HG03066 (cell line): ENCODE results near the gene KAT6B.

ENCODE experiments used
- ATAC-seq: cut with Tn5 transposase; IDR thresholded peaks from one replicate; pipeline ENCODE4 v1.9.1; 2021; ENCODE audit warnings: low read depth; ENCODE audit not compliant: unreplicated experiment

KAT6B gene

GRCh38 chr10:75002967-75003594, 176.7 kb downstream of the KAT6B start:
- ATAC-seq: no peak

GRCh38 chr10:75003891-75004290, 177.5 kb downstream of the KAT6B start:
- ATAC-seq: no peak

- no peak for ATAC-seq
Observed at GRCh38 chr10:75007646-75008045, 181.2 kb downstream of the KAT6B start.

DNA sequence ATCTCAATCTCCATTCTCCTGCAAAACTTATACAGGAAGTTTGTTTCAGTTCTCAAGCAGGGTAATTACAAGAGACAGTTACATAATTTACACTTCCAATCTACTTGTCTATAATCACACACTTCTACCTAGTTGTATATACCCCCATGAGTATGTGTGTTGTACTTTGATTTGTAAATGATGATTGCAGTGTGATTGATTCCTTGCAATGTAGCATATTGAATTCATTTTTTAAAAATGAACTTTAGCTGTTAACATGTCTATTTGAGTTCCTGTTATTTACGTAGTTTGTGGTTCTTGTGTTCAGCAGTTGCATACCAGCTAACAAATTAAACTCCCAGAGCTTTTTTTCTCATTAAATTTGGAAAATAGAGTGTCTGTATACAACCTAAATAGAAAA, 182.6 kb downstream of the KAT6B start:
- no peak for ATAC-seq

- ATAC-seq: no peak
Observed at GRCh38 chr10:75009426-75009825, 183.0 kb downstream of the KAT6B start.

DNA sequence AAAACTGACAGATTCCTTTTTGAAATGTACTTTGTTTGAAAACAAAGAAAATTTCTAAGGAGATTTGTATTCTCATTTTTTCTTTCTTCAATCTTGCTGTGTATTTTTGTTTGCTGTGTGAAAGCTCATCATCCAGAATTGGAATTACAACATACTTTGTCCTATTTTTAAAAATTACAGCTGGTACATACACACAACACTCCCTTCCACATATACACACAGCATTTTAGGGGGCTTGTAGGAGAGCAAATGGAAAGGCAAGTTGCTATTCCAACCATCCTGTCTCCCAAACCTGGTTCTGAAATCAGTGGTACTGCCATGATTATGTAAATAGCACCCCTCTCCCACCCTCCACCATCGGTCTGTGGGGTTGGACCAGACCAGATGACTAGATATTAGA, 184.0 kb downstream of the KAT6B start:
- no peak for ATAC-seq

DNA sequence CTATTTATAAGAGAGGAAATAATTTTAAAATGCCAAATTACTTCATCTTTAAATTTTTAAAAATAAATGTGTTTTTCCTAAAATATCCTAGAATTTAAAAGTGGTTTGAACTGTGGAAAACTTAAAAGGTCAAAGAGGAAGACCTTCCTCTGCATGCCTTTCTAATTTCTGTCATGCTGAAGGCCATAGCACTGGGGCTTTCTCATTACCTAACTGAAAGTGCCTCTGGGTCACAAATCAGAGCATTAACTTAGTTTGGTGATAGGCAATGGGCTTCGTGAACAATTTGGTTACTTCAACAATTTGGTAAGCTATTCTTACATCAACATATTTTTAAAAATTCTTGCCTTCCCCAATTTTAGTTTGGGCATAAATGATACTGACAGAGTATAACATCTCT, 184.8 kb downstream of the KAT6B start:
- no peak for ATAC-seq

GRCh38 chr10:75012471-75012870, 186.1 kb downstream of the KAT6B start:
- ATAC-seq: no peak

- no peak for ATAC-seq
Observed at GRCh38 chr10:75013007-75013406, 186.6 kb downstream of the KAT6B start.

DNA sequence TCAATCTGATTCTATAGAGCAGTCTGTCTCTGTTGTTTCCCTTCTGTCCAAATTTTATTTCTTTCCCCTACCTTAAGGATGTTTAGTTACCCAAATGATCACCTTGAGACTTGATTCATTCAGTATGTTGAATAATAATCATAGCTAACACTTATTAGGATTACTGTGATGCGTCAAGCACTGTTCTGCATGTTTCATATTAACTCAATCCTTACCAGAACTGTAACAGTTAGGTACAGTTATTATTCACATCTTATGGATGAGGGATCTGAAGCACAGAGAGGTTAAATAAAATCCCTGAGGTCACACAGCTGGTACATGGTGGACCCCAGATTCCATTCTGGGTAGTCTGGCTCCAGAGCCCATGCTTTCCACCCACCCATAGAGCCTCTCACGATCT, 187.1 kb downstream of the KAT6B start:
- no peak for ATAC-seq

DNA sequence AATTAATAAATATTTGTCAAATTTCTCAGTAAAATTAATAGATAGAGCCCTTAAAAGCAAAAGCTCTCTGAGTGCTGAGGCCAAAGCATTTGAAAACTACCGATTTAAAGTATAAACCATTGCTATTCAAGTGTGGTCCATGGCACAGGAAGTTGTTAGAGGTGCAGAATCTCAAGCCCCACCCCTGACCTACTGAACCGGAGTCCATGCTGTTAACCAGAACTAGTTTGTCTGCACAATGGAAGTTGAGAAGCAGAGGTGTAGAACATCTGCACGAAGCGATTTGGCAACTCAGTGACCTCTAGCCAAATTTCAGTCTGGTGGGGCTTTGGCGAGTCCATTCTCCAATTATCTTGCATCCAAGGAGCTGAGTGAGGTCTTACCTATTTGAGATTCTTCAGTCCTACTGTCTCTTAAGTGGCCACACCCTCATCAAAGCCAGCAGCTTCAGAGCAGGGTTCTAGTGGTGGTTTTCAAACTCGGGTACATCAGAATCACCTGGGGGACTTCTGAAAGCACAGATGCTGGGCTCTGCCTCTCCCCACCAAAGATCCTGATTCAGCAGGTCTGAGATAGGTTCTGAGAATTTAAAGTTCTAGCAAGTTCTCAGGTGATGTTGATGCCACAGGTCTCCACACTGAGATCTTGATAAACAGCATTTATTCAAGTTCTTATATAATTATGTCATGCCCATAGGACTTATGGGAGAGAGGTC, 188.3 kb downstream of the KAT6B start:
- no peak for ATAC-seq

DNA sequence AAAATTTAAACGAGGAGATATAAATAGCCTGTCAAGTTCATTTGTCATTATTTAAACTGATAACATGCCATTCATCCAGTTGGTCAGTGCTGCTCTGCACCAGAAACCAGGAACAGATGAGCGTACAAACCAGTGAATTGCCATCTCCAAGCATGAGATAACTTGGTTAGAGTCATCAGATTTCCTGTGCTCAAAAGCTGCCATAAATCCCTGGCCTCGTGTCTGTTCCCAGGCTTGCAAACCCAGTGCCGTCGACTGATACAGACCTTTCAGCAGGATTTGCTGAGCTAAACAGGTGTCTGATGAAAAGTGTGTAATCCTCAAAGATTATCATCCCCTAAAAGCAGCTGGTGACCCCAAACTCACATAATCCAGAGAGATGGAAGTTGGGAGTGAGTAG, 189.0 kb downstream of the KAT6B start:
- ATAC-seq: no peak

DNA sequence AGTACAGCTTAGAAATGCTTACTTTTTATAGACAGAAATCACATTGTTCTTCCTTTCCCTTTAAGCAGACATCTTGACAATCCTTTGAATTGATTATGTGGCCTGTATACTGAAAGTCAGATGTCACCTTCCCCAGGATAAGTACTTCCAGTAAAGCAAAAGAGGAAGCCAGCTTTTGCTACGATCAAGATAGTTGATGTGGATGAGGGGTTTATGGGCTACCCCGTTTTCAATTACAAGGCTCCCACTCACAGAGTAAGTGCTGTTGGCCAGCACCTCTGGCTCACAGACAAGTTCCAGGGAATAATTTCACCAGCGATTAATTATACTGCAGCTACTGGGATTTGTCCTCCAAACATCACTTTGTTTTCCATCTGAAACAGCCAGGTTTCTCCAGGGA, 189.9 kb downstream of the KAT6B start:
- no peak for ATAC-seq

GRCh38 chr10:75018251-75018650, 191.9 kb downstream of the KAT6B start:
- no peak for ATAC-seq

DNA sequence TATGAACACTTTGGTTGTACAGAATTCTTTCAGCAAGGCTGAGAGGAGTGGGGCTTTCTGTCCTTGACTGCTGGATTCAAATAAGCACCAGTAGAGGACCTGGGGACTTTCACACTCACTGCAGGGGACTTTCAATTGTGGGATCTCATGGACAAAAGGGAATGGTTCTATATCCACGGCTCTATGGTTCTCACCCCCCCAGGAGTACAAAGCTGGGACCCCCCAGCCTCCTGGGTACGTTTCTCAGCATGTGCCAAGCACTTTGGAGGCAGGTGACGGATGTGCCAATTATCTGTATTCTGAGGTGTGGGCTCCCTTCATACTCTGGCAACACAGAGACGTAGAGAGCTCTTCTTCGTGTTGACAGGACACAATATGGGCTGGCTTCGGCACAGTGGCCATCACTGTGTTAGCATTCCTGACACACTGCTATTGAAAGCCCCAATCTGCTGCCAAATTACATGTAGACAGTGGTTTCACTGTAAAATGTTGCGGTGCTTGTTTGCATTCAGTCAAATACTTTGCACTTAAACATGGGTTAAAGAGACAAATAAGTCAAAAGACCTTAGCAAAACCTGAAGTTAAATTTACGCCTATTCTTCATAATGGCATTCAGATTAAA, 192.4 kb downstream of the KAT6B start:
- no peak for ATAC-seq

DNA sequence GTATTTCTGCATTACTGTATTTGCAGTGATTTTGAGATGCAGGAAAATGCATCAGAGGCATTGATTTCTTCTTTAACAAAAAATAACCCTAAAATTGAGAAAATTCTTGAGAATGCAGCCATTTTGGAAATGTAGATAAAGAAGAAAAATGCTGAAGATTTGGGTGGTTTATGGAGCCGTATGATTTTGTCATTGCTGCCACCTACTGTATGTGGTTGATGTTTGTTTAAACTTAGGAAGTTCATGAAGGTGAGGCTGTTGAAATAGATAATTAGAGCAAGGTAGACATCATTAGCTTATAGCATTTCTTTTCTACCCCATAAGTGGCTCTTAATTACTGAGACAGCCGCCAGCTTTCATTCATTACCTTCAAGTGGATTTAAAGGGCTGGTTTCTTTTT, 193.0 kb downstream of the KAT6B start:
- ATAC-seq: no peak

DNA sequence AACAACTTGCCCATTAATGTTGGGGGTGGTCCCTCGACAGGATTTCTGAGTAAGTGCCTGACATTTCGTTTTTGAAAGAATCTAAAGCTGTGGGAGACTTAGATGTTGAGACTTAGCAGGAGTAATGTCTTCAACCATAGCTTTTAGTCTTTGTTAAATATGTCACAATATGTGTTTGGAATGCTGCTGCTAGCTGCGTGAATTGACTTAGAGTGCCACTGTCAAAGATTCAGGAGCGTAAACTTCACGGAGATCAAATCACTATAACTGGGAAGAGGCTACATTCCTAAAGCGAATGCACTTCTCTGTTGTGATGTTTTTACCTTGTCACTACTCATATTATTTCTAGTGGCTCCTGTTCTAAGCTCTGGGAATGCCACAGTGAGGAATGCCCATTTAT, 193.8 kb downstream of the KAT6B start:
- ATAC-seq: no peak

GRCh38 chr10:75021379-75022249, 195.2 kb downstream of the KAT6B start:
- no peak for ATAC-seq

DNA sequence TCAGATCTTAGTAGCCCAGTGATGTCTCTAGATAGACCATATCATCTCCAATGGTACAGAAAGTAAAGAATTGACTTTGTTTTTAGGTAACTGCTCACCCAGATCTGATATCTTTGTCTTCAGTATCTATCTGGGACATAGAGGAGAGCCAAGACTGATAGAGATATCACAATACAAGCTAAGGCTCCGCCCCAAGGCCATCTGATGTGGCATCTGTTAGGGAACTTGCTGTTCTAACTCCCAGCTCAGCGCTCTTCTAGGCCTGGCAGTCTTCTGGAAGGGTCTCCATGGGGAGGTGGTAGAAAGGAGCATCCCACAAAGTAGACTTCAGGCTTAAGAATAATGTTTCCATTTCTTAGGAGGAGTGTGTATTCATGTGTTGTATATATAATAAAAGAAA, 196.7 kb downstream of the KAT6B start:
- ATAC-seq: no peak

GRCh38 chr10:75024971-75025523, 198.6 kb downstream of the KAT6B start:
- no peak for ATAC-seq

DNA sequence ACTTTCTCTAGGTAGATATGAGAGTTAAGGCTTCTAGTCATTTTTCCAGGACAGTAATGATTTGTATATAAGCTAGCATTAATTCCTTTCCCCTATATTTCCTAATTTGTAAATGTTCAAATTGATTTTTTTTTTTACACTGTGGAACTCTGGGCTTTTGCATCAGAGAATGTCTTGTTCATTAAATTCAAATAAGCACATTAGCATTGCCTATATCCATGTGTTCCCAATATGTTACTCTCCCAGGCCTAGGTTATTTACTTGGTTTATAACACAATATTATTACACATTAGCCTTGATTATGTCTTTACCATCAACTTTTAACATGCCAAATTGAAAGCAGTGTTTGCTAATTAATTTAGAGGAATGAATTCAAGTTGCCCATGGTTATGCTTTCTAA, 201.6 kb downstream of the KAT6B start:
- no peak for ATAC-seq
